Adrenal gland (tissue), 5 donors: ENCODE results near the gene SLC26A1.

Experiments used
- CTCF ChIP-seq, 6 experiments: fragments of 450-650 bp in 4 of 6; fragments of 200-600 bp in 2 of 6; sonication (generic) in 1 of 6; IDR thresholded peaks; 1 replicate in 5 of 6; 2 replicates in 1 of 6; pipeline versions ENCODE4 v1.5.1 to v1.8.0; 2016 to 2021; ENCODE audit warnings: antibody characterized with exemption in 6 of 6, mild to moderate bottlenecking in 2 of 6, moderate library complexity in 1 of 6
- POLR2A ChIP-seq, 2 donors: fragments of 450-650 bp; IDR thresholded peaks; one replicate each; pipeline ENCODE4 v1.6.1; 2017; ENCODE audit warnings: antibody characterized with exemption in 2 of 2, mild to moderate bottlenecking in 2 of 2, moderate library complexity in 1 of 2
- donor health status: DM: no; HTN: no; CAD: no.

- TF ChIP-seq CTCF (IDR thresholded peaks at IDR 0.05) (no peak), POLR2A (IDR thresholded peaks at IDR 0.05) (no peak)
Measured at GRCh38 chr4:1038948-1039492, 45.8 kb upstream of the SLC26A1 start.
